Measurements from ENCODE around the gene ADAMTS1. TPM values are rescaled to one million over a fixed set of nuclear protein-coding genes. Genes with fewer than 3 reads are reported as not detected.

The ADAMTS1 gene
- total RNA-seq (2022; extraction: Qiagen RNA extraction; ENCODE audit: low read depth), result 0.09 to 0.15 TPM (median 0.14 TPM) in 4 of 5 replicates, not detected in the other

DNA sequence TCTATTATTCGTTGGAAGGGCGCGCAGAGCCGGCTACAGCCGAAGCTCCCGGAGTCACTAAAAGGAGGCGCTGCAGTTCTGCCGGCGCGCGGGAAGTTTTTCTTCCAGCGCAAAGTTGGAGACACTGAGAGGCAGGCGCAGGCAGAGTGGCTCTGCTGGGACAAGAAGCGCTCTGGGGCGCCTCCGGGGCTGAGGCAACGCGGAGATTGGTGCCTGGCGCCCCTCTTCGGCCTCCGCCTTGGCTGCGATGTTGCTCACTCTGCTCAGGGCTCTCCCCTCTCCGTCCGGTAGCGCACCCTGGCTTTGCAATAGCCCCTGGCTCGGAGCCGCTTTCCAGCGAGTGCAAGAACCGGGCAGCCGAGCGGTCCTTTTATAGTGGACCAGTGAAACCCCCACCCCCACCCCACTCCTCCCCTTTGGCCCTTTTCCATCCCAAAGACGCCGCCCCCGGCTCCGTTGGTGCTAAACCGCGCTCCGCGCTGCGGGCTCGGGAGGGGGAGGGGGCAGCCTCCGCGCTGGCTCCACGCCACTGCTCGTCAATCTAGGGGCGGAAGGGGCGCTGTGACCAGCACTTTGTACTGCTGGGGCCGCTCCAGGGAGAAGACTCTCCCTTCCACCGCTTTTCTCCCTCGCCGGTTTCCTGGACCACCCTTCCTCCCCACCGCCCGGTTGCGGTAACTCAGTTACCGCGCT lies at the start of gene ADAMTS1:
Gene ADAMTS1 (minus strand): TSS at position 344 of the 693 bp plus-strand sequence. CDS start 455 bp downstream, outside the sequence.

Other genes with a start within 250 kb of the ADAMTS1 start
- gene ADAMTS5, start 121.7 kb upstream of the ADAMTS1 start, total RNA-seq (2022; extraction: Qiagen RNA extraction; ENCODE audit: low read depth), result not detected in 5 replicates

Data from A549 treated with ZK216348 at 1 μM for 4 hours (cell line).